SK-N-MC (cell line): ENCODE data around the gene FOXP1.

Source experiments
- EZH2 ChIP-seq: fragments of 200-600 bp; sonication (generic); IDR thresholded peaks from one replicate; pipeline ENCODE4 v1.6.1; 2017; ENCODE audit warnings: antibody characterized with exemption
- FOXP2 ChIP-seq: optimal IDR thresholded peaks from 2 replicates; pipeline ENCODE3; 2011; ENCODE audit warnings: mild to moderate bottlenecking, moderate library complexity; ENCODE audit not compliant: insufficient read depth; ENCODE audit errors: extremely low read length, control extremely low read depth
- POLR2AphosphoS5 ChIP-seq: IDR thresholded peaks from 2 replicates; pipeline ENCODE4 v1.6.1; 2012; ENCODE audit warnings: mild to moderate bottlenecking, low read depth, low read length, borderline replicate concordance

DNA sequence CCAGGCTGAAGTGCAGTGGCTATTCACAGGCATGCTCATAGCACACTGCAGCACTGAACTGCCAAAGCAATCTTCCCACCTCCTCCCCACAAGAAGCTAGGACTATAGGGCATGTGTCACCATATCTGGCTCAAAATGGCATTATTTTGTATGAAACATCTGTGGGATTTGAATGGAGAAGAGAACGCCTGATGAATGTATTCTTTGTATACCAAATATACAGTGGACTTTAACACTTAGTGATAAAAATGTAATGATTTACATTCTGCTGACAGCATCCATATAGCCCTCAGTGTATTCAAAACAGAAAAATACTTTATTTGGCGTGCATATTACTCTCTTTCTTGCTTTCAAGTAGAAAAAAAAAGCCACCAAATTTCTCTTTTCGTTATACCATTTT, 257.8 kb downstream of the FOXP1 start:
- TF ChIP-seq POLR2AphosphoS5 = no peak
- TF ChIP-seq EZH2 = no peak
- TF ChIP-seq FOXP2 = no peak
